ENCODE measurements around the gene GTSE1. TPM values are rescaled to one million over a fixed set of nuclear protein-coding genes. Genes with fewer than 3 reads are reported as not detected.

GTSE1 gene
- total and polyA plus RNA-seq, 4 donors = 3.2 to 12.1 (median 9.1) TPM

GRCh38 chr22:46273432-46274148 is 23.1 kb upstream of the GTSE1 start:
- no peaks in the 10 kb centered on the region for H3K9me3 ChIP-seq (ENCODE audit: control insufficient read depth, insufficient read depth, low read length)
- H3K27me3 ChIP-seq (ENCODE audit: control insufficient read depth, insufficient read depth, low read length) = no peaks in the 10 kb centered on the region
- peaks cover 59% of the 10 kb centered on the region for H3K36me3 ChIP-seq (ENCODE audit: control insufficient read depth, insufficient read depth, low read length)
- 81% methylated on average over 11 of the region's 12 CpGs for WGBS (ENCODE audit: insufficient coverage)
- H3K4me3 ChIP-seq (ENCODE audit: low read depth, low read length) = no peak overlapping the region
- no peak for DNase-seq (ENCODE audit: low read depth in 4 of 6, low spot score in 6 of 6)
- no peak overlapping the region for H3K27ac ChIP-seq (ENCODE audit: low read depth, low read length)
- peaks cover 15% of the 10 kb centered on the region for H3K4me1 ChIP-seq (ENCODE audit: control insufficient read depth, insufficient read depth, low read length)

- Histone ChIP-seq H3K4me3 (ENCODE audit: low read depth, low read length) (no peak overlapping the region), H3K36me3 (ENCODE audit: control insufficient read depth, insufficient read depth, low read length) (peaks cover 64% of the 10 kb centered on the region), H3K27ac (ENCODE audit: low read depth, low read length) (no peak overlapping the region), H3K4me1 (ENCODE audit: control insufficient read depth, insufficient read depth, low read length) (peaks cover 8% of the 10 kb centered on the region), H3K27me3 (ENCODE audit: control insufficient read depth, insufficient read depth, low read length) (no peaks in the 10 kb centered on the region), H3K9me3 (ENCODE audit: control insufficient read depth, insufficient read depth, low read length) (no peaks in the 10 kb centered on the region)
- DNase-seq (ENCODE audit: low read depth in 4 of 6, low spot score in 6 of 6) = no peak
- 99% methylated on average over 5 of the region's 8 CpGs for WGBS (ENCODE audit: insufficient coverage)
Observed at GRCh38 chr22:46274381-46274780, 22.3 kb upstream of the GTSE1 start.

DNA sequence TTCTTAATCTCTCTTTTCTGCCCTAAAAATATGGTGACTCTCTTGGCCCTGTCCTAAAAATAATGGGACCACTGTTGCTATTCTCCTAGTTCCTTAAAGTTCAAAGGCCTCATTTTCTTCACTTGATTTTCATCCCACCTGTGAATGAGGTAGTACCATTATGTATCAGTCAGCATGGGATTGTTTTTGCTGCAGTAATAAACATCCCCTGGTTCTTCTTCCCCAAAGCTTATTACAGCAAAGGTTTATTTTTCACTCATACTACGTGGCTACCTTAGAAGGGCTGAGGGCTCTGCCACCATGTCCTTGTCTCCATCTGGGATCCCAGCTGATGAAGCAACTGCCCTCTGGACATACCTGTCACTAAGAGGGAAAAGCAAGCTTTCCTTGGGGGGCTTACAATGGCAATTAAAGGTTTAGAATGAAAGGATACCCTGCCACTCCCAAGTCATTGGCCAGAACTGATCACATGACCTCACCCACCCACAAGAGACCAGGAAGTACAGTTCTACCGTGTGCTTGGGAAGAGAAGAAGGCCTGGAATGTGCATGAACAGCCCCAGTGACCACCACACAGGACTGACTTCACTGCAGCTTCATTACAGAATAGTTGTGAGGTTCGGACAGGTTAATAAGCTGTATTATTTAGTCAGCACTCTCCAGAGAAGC is 21.1 kb upstream of the GTSE1 start:
- Histone ChIP-seq H3K4me3 (ENCODE audit: low read depth, low read length) (no peak overlapping the region), H3K27ac (ENCODE audit: low read depth, low read length) (no peak overlapping the region), H3K27me3 (ENCODE audit: control insufficient read depth, insufficient read depth, low read length) (no peaks in the 10 kb centered on the region), H3K36me3 (ENCODE audit: control insufficient read depth, insufficient read depth, low read length) (peaks cover 70% of the 10 kb centered on the region), H3K4me1 (ENCODE audit: control insufficient read depth, insufficient read depth, low read length) (peaks cover 3% of the 10 kb centered on the region), H3K9me3 (ENCODE audit: control insufficient read depth, insufficient read depth, low read length) (no peaks in the 10 kb centered on the region)
- 33% methylated on average over 1 of the region's 3 CpGs for WGBS (ENCODE audit: insufficient coverage)
- DNase-seq (ENCODE audit: low read depth in 4 of 6, low spot score in 6 of 6) = no peak

DNA sequence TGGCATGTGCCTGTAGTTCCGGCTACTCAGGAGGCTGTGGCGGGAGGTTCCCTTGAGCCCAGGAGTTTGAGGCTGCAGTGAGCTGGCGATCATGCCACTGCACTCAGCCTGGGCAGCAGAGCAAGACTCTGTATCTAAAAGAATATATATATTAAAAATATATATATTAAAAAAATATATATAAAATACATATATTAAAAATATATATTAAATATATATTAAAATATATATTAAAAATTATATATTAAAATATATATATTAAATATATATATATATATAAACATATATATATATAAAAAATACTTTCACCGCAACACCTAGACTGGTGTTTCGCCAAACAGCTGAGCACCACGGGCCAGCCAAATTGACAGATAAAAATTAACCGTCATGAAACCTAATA is 20.1 kb upstream of the GTSE1 start:
- Histone ChIP-seq H3K4me1 (ENCODE audit: control insufficient read depth, insufficient read depth, low read length) (peaks cover 3% of the 10 kb centered on the region), H3K9me3 (ENCODE audit: control insufficient read depth, insufficient read depth, low read length) (no peaks in the 10 kb centered on the region), H3K27me3 (ENCODE audit: control insufficient read depth, insufficient read depth, low read length) (no peaks in the 10 kb centered on the region), H3K27ac (ENCODE audit: low read depth, low read length) (no peak overlapping the region), H3K36me3 (ENCODE audit: control insufficient read depth, insufficient read depth, low read length) (peaks cover 80% of the 10 kb centered on the region), H3K4me3 (ENCODE audit: low read depth, low read length) (no peak overlapping the region)
- 100% methylated on average over 1 of the region's 7 CpGs for WGBS (ENCODE audit: insufficient coverage)
- no peak for DNase-seq (ENCODE audit: low read depth in 4 of 6, low spot score in 6 of 6)

DNA sequence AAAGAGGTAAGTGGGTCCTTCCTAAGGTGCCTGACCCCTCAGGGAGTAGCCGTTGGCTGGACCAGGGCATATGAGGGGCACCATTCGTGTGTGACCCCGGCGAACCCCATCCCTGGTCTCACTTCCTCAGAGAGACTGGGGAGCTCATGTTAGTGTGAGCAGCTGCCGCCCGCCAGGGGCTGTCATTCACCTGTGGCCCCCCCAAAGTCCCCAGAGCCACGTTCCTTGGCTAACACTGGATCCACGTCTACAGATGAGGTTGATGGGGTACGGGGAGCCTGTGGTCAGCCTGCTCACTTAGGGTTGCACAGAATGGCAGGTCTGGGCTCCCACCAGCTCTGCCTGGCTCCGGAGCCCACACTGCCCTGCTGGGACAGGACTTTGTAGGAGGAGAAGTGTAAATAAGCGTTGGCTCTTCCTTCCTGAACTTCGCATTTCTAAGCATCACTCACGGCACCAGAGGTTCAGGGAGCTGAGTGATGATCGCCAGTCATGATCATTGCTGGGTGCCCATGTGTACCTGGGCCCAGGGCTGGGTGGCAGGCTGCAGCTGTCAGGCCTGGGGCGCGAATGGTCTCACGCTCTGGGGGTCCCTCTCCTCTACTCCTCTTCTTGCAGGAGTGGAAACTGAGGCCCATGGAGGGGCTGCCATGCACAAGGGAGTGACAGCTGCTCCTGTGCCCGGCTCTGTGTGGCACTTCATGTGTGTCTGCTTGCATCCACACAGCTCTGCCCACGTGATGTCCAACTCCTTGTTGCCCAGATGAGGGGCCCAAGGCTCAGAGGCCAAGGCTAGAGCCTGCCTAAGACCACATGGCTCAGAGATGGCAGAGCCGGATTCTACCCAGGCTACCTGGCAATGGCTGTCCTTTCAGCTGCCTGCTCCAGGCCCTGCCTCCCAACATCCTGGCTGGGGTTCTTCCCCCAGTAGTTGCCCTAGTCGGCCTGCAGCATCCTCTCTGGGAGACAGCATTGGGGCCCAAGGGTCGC is 17.7 kb upstream of the GTSE1 start:
- DNase-seq (ENCODE audit: low read depth in 4 of 6, low spot score in 6 of 6) = no peak
- H3K27ac ChIP-seq (ENCODE audit: low read depth, low read length) = no peak overlapping the region
- H3K36me3 ChIP-seq (ENCODE audit: control insufficient read depth, insufficient read depth, low read length) = peaks cover 79% of the 10 kb centered on the region
- H3K9me3 ChIP-seq (ENCODE audit: control insufficient read depth, insufficient read depth, low read length) = no peaks in the 10 kb centered on the region
- no peaks in the 10 kb centered on the region for H3K4me1 ChIP-seq (ENCODE audit: control insufficient read depth, insufficient read depth, low read length)
- WGBS (ENCODE audit: insufficient coverage) = 95% methylated on average over 22 of the region's 22 CpGs
- H3K27me3 ChIP-seq (ENCODE audit: control insufficient read depth, insufficient read depth, low read length) = no peaks in the 10 kb centered on the region
- H3K4me3 ChIP-seq (ENCODE audit: low read depth, low read length) = no peak overlapping the region

DNA sequence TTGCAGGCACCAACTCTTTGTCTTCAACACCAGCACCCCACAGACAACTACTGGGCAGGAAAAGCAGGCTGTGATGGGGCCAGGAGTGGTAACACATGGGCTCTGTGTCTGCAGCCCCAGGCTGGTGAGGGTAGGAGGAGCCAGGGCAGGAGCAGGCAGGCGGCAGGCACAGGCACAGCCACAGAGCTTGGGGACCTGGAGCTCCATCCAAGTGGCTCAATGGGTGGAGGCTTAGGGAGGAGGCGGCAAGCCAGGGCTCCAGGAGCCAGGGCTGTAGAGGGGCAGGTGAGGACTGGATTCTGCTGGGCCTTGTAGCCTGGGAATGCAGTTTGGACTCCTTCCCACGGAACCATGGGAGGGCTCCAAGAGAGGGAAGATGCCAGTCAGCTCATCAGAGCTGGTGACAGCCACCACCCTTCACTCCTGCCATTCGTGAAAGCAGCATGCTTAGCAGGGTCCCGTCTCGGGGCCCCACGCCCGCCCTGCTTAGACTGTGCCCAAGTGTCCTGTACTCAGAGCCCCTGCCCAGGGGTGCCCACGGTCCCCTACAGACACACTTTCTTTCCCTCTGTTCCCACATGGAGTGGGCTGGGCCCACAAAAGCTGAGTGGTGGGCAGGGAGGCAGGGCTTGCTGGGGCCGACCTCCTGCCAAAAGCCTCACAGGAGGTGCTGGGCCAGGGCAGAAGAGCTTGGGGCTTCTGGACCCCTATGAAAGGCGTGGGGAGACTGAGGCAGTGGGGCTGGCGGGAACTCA is 16.4 kb upstream of the GTSE1 start:
- Histone ChIP-seq H3K9me3 (ENCODE audit: control insufficient read depth, insufficient read depth, low read length) (no peaks in the 10 kb centered on the region), H3K4me1 (ENCODE audit: control insufficient read depth, insufficient read depth, low read length) (no peaks in the 10 kb centered on the region), H3K27me3 (ENCODE audit: control insufficient read depth, insufficient read depth, low read length) (no peaks in the 10 kb centered on the region), H3K27ac (ENCODE audit: low read depth, low read length) (no peak overlapping the region), H3K4me3 (ENCODE audit: low read depth, low read length) (no peak overlapping the region), H3K36me3 (ENCODE audit: control insufficient read depth, insufficient read depth, low read length) (peaks cover 83% of the 10 kb centered on the region)
- WGBS (ENCODE audit: insufficient coverage) = 93% methylated on average over 11 of the region's 12 CpGs
- no peak for DNase-seq (ENCODE audit: low read depth in 4 of 6, low spot score in 6 of 6)

DNA sequence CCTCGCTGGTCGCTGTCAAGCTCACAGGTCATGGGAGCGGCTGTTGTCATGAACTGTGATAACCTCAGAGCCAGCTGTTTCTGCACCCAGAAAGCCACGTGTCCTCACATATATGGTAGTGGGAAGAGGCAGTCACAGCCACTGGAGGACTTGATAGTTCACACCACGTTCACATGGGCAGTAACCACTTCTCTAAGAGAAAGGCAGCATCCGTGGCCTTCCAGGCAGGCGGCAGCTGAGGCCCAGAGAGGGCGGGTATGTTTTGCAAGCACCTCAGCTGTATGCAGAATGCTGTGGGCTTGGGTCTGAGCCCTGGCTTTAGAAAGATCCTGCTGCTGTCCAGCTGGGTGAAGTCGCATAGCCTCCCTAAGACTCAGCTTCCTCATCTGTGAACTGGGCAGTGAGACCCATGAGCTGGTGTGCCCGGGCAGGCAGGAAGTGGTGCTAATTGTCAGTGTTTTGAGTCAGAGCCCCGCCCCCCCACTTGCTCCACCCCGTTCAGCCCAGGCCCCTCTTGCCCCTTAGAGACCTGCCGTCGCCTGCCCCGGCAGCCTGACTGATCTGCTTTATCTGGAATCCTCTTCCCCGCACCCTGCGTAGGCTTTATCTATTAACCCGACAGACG is 15.6 kb upstream of the GTSE1 start:
- H3K4me3 ChIP-seq (ENCODE audit: low read depth, low read length) = no peak overlapping the region
- H3K27ac ChIP-seq (ENCODE audit: low read depth, low read length) = no peak overlapping the region
- no peak for DNase-seq (ENCODE audit: low read depth in 4 of 6, low spot score in 6 of 6)
- no peaks in the 10 kb centered on the region for H3K9me3 ChIP-seq (ENCODE audit: control insufficient read depth, insufficient read depth, low read length)
- no peaks in the 10 kb centered on the region for H3K27me3 ChIP-seq (ENCODE audit: control insufficient read depth, insufficient read depth, low read length)
- H3K36me3 ChIP-seq (ENCODE audit: control insufficient read depth, insufficient read depth, low read length) = peaks cover 88% of the 10 kb centered on the region
- no peaks in the 10 kb centered on the region for H3K4me1 ChIP-seq (ENCODE audit: control insufficient read depth, insufficient read depth, low read length)
- 92% methylated on average over 17 of the region's 19 CpGs for WGBS (ENCODE audit: insufficient coverage)

GRCh38 chr22:46281866-46282678 is 14.6 kb upstream of the GTSE1 start:
- WGBS (ENCODE audit: insufficient coverage) = 95% methylated on average over 13 of the region's 13 CpGs
- Histone ChIP-seq H3K27ac (ENCODE audit: low read depth, low read length) (no peak overlapping the region), H3K27me3 (ENCODE audit: control insufficient read depth, insufficient read depth, low read length) (no peaks in the 10 kb centered on the region), H3K9me3 (ENCODE audit: control insufficient read depth, insufficient read depth, low read length) (no peaks in the 10 kb centered on the region), H3K36me3 (ENCODE audit: control insufficient read depth, insufficient read depth, low read length) (peaks cover 90% of the 10 kb centered on the region), H3K4me3 (ENCODE audit: low read depth, low read length) (no peak overlapping the region), H3K4me1 (ENCODE audit: control insufficient read depth, insufficient read depth, low read length) (no peaks in the 10 kb centered on the region)
- DNase-seq (ENCODE audit: low read depth in 4 of 6, low spot score in 6 of 6) = no peak
